Keratinocyte (primary cell): Measurements from ENCODE around the gene EPHB4. TPM values are rescaled to one million over a fixed set of nuclear protein-coding genes. Genes with fewer than 3 reads are reported as not detected.

ENCODE experiments used
- DNase-seq: peaks from one replicate; pipeline ENCODE4 v3.0.0-alpha.2; 2011; ENCODE audit warnings: low read depth, missing footprints, low spot score
- FAIRE-seq: peaks from 2 replicates; lab custom pipeline; 2011; peaks lifted over from hg19 to GRCh38; lab: Jason Lieb, UNC
- H2AFZ ChIP-seq: 2 replicates; pipeline ENCODE4 v1.6.0; 2012; ENCODE audit warnings: low read length, control low read depth, inconsistent platforms; ENCODE audit not compliant: control insufficient read depth
- H3K27ac ChIP-seq: 2 replicates; pipeline ENCODE4 v1.5.1; 2011; ENCODE audit warnings: low read length; ENCODE audit not compliant: control insufficient read depth, insufficient read depth
- H3K27me3 ChIP-seq: 3 replicates; pipeline ENCODE4 v1.6.0; 2011; ENCODE audit warnings: low read length; ENCODE audit not compliant: control insufficient read depth, insufficient read depth; ENCODE audit errors: extremely low read depth
- H3K36me3 ChIP-seq, 2 experiments: 2 replicates in 1 of 2; 3 replicates in 1 of 2; pipeline ENCODE4 v1.5.1; 2011; ENCODE audit warnings: low read length in 2 of 2, mild to moderate bottlenecking in 1 of 2; ENCODE audit not compliant: control insufficient read depth in 2 of 2, insufficient read depth in 2 of 2; ENCODE audit errors: extremely low read depth in 1 of 2
- H3K4me1 ChIP-seq: 3 replicates; pipeline ENCODE4 v1.5.1; 2011; ENCODE audit warnings: low read length; ENCODE audit not compliant: control insufficient read depth, insufficient read depth; ENCODE audit errors: extremely low read depth
- H3K4me2 ChIP-seq: 3 replicates; pipeline ENCODE4 v1.6.0; 2011; ENCODE audit warnings: low read depth, low read length; ENCODE audit not compliant: control insufficient read depth, insufficient read depth; ENCODE audit errors: extremely low read depth
- H3K4me3 ChIP-seq, 3 experiments: fragments of 200-600 bp in 1 of 3; sonication (generic) in 1 of 3; 2 replicates in 2 of 3; 3 replicates in 1 of 3; pipeline ENCODE4 v1.5.1; 2011 to 2016; ENCODE audit warnings: low read length in 3 of 3, mild to moderate bottlenecking in 3 of 3, control low read depth in 2 of 3, inconsistent platforms in 1 of 3, low read depth in 1 of 3, mixed read lengths in 1 of 3, mixed run types in 1 of 3, moderate library complexity in 1 of 3; ENCODE audit not compliant: control insufficient read depth in 2 of 3, insufficient read depth in 2 of 3; ENCODE audit errors: extremely low read depth in 1 of 3
- H3K79me2 ChIP-seq: 2 replicates; pipeline ENCODE4 v1.6.0; 2012; ENCODE audit warnings: low read length; ENCODE audit not compliant: control insufficient read depth, insufficient read depth
- H3K9ac ChIP-seq: 3 replicates; pipeline ENCODE4 v1.6.0; 2011; ENCODE audit warnings: low read length; ENCODE audit not compliant: control insufficient read depth, insufficient read depth; ENCODE audit errors: extremely low read depth
- H3K9me1 ChIP-seq: 3 replicates; pipeline ENCODE4 v1.6.0; 2011; ENCODE audit warnings: low read length; ENCODE audit not compliant: control insufficient read depth, insufficient read depth; ENCODE audit errors: extremely low read depth
- H3K9me3 ChIP-seq: 2 replicates; pipeline ENCODE4 v1.5.1; 2012; ENCODE audit warnings: low read depth, low read length; ENCODE audit not compliant: control insufficient read depth
- H4K20me1 ChIP-seq: 3 replicates; pipeline ENCODE4 v1.6.0; 2011; ENCODE audit warnings: low read length; ENCODE audit not compliant: control insufficient read depth, insufficient read depth; ENCODE audit errors: extremely low read depth
- CTCF ChIP-seq, 3 experiments: IDR thresholded peaks in 1 of 3; conservative IDR thresholded peaks in 1 of 3; optimal IDR thresholded peaks in 1 of 3; 2 replicates in 2 of 3; 3 replicates in 1 of 3; pipeline versions ENCODE3 to v1.5.1; 2011; ENCODE audit warnings: low read length in 3 of 3, mild to moderate bottlenecking in 3 of 3, moderate library complexity in 2 of 3, control low read depth in 1 of 3, inconsistent platforms in 1 of 3; ENCODE audit not compliant: insufficient read depth in 2 of 3; ENCODE audit errors: extremely low read depth in 1 of 3
- EZH2 ChIP-seq: IDR thresholded peaks from one replicate; pipeline ENCODE4 v1.6.1; 2012; ENCODE audit warnings: inconsistent platforms, mild to moderate bottlenecking, low read length, moderate library complexity
- dilution Hi-C: fragments of 300-500 bp; cut with MboI; formaldehyde crosslinking; loops from one replicate; pipeline ENCODE4 v1.7.0; 2020; ENCODE audit warnings: low sequenced_read_pairs; ENCODE audit not compliant: extremely low pct_ligation_motif_present
- polyA plus RNA-seq, 5 experiments: library from polyadenylated mRNA; depleted of rRNA in 3 of 5; stranded (reverse) in 3 of 5; stranded (forward) in 1 of 5; unstranded in 1 of 5; fragments of >200 nt; gene quantifications; 1 replicate in 1 of 5; 2 replicates in 3 of 5; 3 replicates in 1 of 5; pipeline versions ENCODE4 v1.2.1 to v1.2.3, GENCODE V29; 2011 to 2012; ENCODE audit warnings: missing spikeins in 2 of 5, low read depth in 1 of 5, low replicate concordance in 1 of 5

Gene EPHB4
- polyA plus RNA-seq, 1 donor (not counting 4 experiments of a cell fraction or from before 2014, with no cell fraction given): 61.4 TPM

DNA sequence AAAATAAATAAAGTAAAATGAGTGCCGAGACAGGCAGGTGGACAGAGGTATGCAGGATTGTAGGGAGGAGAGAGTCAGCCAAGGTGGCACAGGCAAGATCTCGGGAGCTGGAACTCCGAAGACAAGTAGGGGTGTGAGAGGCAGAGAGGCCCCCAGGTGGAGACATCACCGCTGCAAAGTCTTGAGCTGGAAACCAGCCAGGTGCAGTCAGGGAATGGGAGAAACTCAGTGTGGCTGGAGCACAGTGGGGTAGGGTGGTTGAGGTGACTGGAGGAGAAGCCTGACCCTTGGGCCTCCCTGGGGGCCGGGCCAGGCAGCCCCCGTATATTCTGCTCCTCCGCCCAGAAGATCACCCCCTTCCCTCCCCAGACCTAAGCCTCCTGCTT, 4.2 kb downstream of the EPHB4 start:
- TF ChIP-seq EZH2 (no peak), CTCF (optimal IDR thresholded peaks at IDR 0.05 in 1 of 3, IDR thresholded peaks at IDR 0.05 in 1 of 3, conservative IDR thresholded peaks at IDR 0.05 in 1 of 3; ENCODE audit: extremely low read depth in 1 of 3, insufficient read depth in 2 of 3, low read length in 3 of 3) (no peak)
- Histone ChIP-seq H3K4me2 (no peak overlapping the region), H3K27me3 (no peaks in the 10 kb centered on the region), H3K27ac (no peak overlapping the region), H3K9me1 (no peaks in the 10 kb centered on the region), H3K36me3 (peaks cover 30 to 44% of the 10 kb centered on the region in 2 experiments), H3K9me3 (no peaks in the 10 kb centered on the region), H3K9ac (no peak overlapping the region), H2AFZ (no peak overlapping the region), H3K4me3 (no peak overlapping the region), H3K79me2 (peaks cover 58% of the 10 kb centered on the region), H3K4me1 (peaks cover 6% of the 10 kb centered on the region), H4K20me1 (peaks cover 4% of the 10 kb centered on the region)
- no peak for DNase-seq
- dilution Hi-C loops: no loop called here
- FAIRE-seq: no peak

GRCh38 chr7:100822236-100823139, 4.8 kb downstream of the EPHB4 start:
- H3K4me2 ChIP-seq: no peak overlapping the region
- peaks cover 4% of the 10 kb centered on the region for H4K20me1 ChIP-seq
- H2AFZ ChIP-seq: no peak overlapping the region
- no peaks in the 10 kb centered on the region for H3K9me1 ChIP-seq
- dilution Hi-C loops: no loop called here
- no peaks in the 10 kb centered on the region for H3K9me3 ChIP-seq
- peaks cover 58% of the 10 kb centered on the region for H3K79me2 ChIP-seq
- peaks cover 6% of the 10 kb centered on the region for H3K4me1 ChIP-seq
- H3K9ac ChIP-seq: no peak overlapping the region
- TF ChIP-seq CTCF (optimal IDR thresholded peaks at IDR 0.05 in 1 of 3, IDR thresholded peaks at IDR 0.05 in 1 of 3, conservative IDR thresholded peaks at IDR 0.05 in 1 of 3; ENCODE audit: extremely low read depth in 1 of 3, insufficient read depth in 2 of 3, low read length in 3 of 3) (no peak), EZH2 (no peak)
- H3K4me3 ChIP-seq: no peak overlapping the region
- FAIRE-seq (no peak), DNase-seq (no peak)
- H3K27ac ChIP-seq: no peak overlapping the region
- peaks cover 32 to 45% of the 10 kb centered on the region in 2 experiments for H3K36me3 ChIP-seq
- no peaks in the 10 kb centered on the region for H3K27me3 ChIP-seq
